HG03025 (cell line): ENCODE results near the gene MYCN.

Source experiments
- ATAC-seq: cut with Tn5 transposase; IDR thresholded peaks from one replicate; pipeline ENCODE4 v1.9.1; 2021; ENCODE audit warnings: mild to moderate bottlenecking, moderate library complexity; ENCODE audit not compliant: unreplicated experiment, low FRiP score

The MYCN gene

DNA sequence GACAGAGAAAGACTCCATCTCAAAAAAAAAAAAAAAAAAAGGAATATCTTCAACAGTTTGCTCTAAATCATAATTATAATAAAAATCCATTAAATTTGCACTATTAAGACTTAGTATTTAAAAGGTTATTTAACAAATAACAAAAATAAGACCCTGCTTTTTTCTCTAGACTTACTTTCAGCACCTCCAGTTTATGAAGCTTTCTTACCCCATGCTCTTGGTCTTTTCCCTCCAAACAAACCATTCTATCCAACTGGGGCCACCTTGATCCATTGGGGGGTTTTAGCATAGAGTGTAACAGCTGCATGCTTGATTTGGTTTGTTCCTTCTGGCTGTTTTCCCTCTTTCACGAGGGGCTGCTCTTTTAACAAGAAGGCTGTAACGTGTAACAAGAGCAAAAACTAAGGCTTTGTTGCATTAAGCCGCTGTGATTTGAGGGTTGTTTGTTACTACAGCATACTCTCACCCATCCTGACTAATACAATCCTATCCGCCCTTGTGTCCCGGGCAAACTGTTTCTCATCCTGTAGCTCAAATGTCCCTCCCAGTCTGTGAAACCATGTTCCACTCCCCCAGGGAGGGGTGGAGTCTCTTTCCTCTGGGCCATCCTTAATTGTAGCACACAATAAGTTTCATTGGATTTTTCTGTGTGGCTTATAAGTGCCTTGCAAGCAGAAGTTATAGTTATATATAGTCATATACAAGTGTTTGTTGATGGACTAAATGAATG, 9.6 kb upstream of the MYCN start:
- ATAC-seq, result no peak

DNA sequence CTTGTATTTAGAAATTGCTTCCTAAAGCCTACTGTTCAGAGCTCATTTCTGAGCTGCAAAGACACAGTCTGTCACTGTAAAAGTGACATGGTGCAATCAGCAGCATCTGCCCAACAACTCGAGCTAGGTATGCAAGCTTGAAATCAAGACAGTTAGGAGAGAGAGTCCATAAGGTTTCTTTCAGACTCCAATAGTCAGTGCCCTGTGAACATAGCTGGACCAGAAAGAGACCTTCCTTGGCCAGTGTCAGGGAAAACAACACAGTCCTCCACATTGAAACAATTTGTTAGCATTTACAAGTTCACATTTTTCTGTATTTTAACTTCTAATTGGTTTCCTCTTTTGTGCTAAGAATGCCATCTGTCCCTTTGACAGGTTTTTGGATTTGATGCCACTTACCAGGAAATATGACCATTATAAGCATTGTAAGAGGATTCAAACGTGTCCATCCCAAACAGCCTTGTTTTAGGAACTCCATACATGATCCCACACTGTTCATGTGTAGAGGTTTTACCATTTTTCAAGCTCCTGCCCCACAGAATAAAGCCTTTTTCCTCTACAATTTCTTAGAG, 8.9 kb upstream of the MYCN start:
- no peak for ATAC-seq

DNA sequence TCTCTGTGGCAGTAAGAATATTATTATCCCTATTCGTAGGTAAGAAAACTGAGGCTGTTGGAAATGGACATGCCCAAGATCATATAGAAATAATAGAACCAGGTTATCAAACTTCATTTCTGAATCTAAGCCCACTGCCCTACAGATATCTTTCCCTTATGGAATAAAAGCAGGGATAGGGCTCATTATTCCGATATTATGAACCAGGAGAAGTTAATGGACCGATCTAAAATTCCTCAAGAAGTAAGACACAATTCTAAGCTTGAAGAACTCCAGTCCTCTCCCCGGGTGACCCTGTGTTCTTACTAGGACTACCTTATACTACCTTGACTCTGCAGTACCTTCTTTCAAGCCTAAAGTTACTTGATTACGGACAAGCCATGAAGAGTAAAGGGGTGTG, 8.4 kb upstream of the MYCN start:
- no peak for ATAC-seq

DNA sequence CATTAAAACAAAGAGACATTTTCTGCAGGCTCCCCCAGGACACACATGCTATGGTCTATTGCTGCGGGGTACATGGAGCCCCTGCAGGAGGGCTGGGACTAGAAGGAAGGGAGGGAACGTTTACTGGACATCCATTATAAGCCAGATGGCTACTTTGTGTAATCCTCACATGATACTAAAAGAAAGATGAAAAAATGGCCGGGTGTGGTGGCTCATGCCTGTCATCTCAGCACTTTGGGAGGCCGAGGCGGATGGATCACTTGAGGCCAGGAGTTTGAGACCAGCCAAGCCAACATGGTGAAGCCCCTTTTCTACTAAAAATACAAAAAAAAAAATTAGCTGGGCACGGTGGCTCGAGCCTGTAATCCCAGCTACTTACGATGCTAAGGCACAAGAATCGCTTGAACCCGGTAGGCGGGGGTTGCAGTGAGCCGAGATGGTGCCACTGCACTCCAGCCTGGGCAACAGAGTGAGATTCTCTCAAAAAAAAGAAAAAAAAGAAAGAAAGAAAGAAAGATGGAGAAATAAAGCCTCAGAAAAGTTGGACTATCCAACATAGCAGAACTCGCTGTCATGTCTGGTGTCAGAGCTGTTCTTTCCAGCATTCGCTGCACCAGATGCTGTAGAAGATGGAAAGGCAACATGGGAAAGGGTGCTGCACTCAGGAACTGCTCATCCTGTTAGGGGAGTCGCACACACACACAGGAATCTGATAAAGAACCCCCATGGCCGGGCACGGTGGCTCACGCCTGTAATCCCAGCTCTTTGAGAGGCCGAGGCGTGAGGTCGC, 7.8 kb upstream of the MYCN start:
- no peak for ATAC-seq

DNA sequence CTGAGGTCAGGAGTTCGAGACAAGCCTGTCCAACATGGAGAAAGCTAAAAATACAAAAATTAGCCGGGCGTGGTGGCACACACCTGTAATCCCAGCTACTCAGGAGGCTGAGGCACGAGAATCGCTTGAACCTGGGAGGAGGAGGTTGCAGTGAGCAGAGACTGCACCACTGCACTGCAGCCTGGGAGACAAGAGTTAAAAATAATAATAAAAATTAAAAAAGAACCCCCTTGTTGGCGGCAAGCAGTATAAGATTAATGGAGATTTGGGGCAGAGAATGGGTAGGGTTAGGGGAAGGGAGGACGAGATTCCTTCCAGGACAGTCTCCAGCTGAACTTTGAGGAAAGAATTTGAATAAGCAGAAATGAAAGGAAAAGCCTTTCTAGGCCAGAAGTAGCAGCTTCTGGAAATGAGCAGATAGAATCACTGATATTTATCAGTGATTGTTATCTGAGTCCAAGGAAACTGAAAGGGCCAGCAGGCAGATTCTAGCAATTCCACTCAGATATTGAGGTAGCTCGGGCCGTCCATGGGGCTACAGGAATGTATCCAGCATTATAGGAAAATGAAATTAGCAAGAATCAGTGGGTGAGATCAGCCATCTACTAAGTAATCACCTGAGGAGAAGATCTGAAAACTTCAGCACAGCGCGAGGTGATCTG, 7.0 kb upstream of the MYCN start:
- no peak for ATAC-seq

DNA sequence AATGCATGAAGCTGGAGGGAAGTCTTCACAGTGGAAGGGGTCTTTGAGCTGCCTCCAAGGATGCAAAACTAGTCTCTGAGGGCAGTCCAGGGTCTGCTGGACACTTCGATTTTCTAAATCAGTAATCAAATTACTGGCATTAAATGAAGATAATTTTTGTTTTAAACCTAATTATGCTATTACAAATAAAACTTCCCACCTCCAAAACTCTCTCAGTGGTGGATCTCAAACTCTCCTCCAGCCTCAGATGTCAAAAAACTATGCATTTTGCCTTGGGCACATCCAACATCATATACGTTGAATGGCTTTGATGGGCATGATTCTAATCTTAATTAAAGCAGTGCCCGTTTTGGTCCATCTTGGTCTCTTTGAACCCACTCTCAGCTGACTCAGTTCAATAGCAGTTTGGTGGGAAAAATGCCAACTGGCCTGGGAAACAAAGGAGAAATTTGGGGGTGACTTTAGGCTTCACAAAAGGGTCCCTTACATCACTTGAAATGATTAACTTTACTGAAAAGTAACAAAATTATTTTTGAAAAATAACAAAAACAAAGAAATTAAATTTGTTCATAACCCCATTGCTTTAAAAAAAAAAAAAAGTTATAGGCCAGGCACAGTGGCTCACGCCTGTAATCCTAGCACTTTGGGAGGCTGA, 5.9 kb upstream of the MYCN start:
- ATAC-seq, result no peak

DNA sequence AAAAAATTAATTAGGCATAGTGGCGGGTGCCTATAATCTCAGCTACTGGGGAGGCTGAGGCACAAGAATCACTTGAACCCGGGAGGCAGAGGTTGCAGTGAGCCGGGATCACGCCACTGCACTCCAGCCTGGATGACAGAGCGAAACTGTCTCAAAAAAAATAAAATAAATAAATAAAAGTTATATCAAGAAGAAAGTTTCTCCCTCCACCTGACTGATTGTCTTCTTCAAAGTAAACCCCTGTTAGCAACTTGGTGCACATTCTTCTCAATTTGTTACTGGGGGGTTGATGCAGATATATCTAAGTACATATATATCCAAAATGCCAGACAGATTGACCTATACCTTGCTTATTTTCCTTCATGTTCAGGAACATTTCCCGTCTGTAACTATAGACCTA, 5.2 kb upstream of the MYCN start:
- no peak for ATAC-seq

DNA sequence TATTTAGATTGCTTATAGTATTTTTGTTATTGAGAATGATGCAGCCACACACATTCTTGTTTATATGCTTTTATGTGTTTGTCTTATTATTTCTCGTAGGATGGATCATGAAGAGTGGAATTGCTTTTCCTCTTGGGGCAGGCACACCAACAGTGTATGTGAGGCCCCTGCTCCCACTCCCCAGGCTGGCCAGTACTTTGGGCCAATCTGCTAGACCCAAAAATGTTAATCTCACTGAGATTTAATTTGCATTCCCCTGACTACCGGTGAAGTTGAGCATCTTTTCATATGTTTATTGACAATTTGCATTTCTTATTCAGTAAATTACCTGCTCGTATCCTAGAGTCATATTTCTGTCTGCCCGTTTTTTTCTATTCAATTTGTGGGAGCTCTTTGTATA, 4.7 kb upstream of the MYCN start:
- ATAC-seq, result no peak

DNA sequence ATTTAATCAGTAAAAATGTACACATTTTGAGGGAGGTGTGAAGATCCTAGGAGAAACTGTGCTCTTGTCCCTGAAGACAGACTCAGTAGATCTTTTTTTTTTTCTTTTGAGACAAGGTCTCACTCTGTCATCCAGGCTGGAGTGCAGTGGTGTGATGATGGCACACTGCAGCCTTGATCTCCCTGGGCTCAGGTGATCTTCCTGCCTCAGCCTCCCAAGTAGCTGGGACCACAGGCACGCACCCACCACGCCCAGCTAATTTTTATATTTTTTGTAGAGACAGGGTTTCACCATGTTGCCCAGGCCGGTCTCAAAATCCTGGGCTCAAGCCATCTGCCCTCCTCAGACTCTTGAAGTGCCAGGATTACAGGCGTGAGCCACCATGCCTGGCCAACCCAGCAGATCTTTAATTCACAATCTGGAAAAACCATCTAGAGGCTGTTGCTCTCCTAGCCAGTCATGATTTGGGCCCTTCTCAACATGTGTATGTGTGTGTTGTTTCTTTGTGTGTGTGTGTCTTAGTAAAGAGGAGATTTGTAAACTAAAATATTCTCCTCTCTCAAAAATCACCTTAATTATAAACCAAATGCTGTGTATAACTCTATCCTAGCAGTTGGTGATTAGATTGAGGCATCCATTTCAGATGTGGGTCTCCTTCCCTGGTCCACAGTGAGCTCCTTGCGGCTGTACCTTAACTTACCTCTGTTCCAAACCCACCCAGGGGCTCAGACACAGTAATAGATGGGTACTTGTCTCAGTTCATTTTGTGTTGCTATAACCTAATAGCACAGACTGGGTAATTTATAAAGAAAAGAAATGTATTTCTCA, 3.9 kb upstream of the MYCN start:
- no peak for ATAC-seq

DNA sequence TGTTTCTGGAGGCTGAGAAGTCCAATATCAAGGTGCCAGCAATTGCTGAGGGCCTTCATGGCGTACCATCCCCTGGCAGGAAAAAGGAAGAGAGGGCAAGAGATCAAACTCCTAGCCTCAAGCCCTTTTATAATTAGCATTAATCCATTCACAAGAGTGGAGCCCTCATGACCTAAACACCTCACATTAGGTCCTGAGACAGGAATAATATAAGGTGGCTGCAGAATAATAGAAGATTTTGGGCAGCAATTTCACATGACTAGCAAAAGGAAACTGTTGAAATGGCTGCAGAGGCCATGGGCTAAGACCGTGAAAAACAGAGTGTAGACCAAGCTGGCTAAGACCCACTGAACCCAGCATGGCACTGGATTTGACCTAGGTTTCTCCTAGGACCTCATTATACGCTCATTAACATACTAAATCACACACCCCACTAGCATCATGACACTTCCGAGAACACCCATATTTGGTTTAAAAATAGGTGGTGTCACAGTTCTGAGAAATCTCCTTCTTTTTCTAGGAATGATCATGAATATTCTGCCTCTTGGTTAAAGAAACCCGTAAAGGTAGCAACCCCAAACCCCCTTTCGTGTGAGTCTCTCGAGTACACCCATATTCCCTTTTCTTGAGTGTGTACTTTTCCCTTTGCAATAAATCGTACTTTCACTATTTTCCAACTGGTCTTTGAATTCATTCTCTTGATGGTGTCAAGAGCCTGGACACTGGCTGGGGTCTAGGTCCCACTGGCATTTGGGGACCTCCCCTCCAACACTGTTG, 3.1 kb upstream of the MYCN start:
- no peak for ATAC-seq

DNA sequence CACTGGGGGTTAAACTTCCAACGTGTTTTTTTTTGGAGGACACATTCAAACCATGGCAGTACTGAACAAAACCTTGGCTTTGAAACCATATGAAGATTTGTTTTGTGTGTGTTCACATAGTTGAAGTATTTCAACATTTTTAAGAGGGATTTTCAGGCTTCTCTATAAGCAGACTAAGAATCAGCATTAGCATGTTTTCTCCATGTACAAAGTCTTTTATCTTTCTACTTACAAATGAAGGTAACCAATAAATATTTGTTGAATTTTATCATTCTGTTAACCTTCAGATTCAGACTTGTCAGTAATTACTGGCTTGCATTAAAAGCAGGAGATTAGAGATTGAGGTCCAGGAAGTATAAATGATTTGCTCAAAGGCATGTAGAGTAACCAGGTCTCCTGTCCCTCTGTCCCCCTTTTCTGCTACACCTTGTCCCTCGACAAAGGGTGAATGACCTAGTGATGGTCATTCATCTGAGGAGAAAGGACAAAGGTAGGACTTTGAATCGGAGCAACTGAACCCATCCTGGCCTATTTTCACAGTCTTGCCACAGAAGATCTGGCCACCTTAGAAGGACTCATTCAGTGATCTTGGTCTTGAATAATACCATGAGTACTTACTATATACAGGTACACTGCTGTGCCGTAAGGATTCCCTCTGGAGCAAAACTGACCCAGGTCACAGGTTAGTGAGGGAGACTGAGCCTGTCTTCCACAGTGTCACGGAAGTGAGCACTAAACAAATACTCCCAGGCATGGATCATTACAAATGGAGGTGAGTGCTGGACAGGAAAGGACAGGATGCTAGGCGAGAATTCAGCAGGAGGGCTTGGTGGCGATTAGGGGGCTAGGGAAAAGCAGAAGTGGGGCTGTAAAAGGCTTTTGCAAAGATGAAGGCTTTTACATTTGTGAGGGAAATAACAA, 2.2 kb upstream of the MYCN start:
- ATAC-seq, result no peak

DNA sequence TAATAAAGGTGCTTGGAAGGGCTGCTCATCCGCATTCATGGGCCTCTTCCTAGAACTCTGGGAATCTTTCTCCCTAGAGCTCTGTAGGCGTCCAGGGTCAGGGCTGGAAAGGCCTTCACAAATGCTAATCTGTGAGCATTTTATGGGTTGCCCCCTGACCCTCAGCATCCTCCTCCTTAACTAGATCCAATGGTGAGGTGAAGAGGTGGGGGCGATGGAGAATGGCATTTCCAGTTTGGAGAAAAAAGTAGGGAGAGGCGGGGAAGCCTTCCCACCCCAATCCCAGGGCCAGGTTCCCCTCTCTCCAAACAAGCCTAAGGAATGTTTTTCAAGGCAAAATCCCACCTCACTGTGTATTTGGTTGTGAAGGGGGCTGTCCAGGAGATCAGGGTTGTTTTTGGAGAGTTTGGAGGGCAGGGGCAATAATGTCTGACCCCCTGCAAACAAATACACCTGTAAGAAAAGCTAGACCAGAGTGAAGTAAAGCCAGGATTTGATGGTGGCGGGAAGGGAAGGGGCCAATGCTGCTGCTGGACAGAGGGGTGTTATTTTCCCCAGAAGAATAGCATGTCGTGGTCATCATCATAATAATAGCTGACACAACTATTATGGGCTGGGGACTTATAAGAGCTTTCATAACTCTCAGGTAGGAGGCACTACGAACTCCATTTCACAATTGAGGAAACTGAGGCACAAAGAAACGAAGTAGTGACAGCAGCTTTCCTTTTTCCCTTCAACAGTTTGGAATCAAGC, 1.4 kb upstream of the MYCN start:
- no peak for ATAC-seq

DNA sequence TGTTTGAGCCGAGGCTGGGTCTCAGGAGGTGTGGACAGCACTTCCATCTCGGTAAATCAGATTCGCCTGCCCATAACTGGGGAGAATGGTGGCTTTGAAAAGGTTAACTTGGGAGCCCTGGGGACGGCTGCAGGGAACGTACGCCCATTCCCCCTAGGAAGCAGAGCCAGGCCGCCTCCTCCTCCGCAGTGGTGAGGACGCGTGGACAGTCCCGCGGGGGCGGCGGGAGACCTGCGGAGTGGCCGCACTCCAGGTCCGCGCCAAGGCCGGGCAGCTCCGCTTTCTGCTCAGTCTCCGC, 845 bp upstream of the MYCN start:
- peak; percentile 68 for ATAC-seq

DNA sequence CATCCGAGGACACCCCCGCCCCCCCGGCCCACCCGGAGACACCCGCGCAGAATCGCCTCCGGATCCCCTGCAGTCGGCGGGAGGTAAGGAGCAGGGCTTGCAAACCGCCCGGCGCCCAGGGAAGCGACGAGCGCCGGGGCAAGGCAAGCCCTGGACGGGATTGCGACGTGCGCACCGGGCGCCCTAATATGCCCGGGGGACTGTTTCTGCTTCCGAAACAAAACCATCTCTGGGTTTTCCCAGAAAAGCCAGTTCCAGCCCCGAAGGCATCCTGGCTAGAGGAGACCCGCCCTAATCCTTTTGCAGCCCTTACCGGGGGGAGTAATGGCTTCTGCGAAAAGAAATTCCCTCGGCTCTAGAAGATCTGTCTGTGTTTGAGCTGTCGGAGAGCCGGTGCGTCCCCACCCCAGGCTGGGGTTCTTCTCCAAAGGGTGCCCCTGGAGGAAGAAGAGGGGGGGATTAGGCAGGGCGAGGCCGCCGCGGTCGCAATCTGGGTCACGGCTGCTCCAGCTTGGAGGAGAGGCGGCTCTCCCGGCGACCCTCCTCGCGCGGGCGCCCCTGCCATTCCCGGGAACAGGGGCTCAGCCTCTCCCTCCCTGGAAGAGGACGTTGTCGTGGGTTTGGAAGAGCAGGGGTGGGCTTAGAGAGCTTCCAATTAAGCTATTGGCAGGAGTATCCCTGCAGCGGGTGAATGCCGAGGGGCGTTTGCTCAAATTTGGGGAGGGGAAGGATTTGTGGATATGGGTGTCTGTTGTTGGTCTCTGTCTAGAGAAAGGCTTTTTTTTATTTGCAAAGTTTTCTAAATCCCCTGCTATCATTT, 521 bp downstream of the MYCN start:
- no peak for ATAC-seq

DNA sequence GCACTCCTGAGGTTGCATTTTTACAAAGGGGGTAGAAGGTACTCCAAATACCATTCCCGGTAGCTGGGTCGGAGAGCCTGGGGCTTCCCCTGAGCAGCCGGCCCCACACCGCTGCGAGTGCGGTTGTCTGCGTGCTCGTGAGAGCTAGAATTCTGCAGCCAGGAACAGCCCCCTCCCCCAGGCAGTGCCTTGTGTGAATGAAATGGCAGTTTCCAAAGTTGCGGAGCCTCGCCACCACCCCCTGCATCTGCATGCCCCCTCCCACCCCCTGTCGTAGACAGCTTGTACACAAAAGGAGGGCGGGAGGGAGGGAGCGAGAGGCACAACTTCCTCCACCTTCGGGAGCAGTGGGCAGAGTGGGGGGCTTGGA, 1.1 kb downstream of the MYCN start:
- no peak for ATAC-seq

DNA sequence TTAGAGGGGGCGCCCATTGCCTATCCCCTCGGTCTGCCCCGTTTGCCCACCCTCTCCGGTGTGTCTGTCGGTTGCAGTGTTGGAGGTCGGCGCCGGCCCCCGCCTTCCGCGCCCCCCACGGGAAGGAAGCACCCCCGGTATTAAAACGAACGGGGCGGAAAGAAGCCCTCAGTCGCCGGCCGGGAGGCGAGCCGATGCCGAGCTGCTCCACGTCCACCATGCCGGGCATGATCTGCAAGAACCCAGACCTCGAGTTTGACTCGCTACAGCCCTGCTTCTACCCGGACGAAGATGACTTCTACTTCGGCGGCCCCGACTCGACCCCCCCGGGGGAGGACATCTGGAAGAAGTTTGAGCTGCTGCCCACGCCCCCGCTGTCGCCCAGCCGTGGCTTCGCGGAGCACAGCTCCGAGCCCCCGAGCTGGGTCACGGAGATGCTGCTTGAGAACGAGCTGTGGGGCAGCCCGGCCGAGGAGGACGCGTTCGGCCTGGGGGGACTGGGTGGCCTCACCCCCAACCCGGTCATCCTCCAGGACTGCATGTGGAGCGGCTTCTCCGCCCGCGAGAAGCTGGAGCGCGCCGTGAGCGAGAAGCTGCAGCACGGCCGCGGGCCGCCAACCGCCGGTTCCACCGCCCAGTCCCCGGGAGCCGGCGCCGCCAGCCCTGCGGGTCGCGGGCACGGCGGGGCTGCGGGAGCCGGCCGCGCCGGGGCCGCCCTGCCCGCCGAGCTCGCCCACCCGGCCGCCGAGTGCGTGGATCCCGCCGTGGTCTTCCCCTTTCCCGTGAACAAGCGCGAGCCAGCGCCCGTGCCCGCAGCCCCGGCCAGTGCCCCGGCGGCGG, 1.7 kb downstream of the MYCN start:
- ATAC-seq, result no peak
